Measurements from ENCODE around the gene KRTAP5-3.
A peak's percentile ranks its signal among the peaks of the same experiment; 100 is the strongest.

KRTAP5-3 gene

GRCh38 chr11:1654388-1655167 is 46.3 kb upstream of the KRTAP5-3 start:
- Histone ChIP-seq H3K36me3 (ENCODE audit: low read depth) (no peaks in the 10 kb centered on the region), H3K4me3 (ENCODE audit: severe bottlenecking) (no peak overlapping the region), H3K9me3 (ENCODE audit: severe bottlenecking) (no peaks in the 10 kb centered on the region), H3K27me3 (ENCODE audit: insufficient read depth, poor library complexity, severe bottlenecking) (no peaks in the 10 kb centered on the region), H3K4me1 (ENCODE audit: insufficient read depth, poor library complexity, severe bottlenecking) (peaks cover 6% of the 10 kb centered on the region), H3K27ac (ENCODE audit: poor library complexity, severe bottlenecking) (no peak overlapping the region)
- ATAC-seq (ENCODE audit: low read depth) (no peak), DNase-seq (ENCODE audit: low spot score) (no peak)
- no peak for TF ChIP-seq CTCF (IDR thresholded peaks at IDR 0.05; ENCODE audit: poor library complexity, severe bottlenecking)

- no peak for DNase-seq (ENCODE audit: low spot score)
- ATAC-seq (ENCODE audit: low read depth): no peak
Observed at GRCh38 chr11:1653541-1654387, 45.5 kb upstream of the KRTAP5-3 start.

GRCh38 chr11:1652771-1653540 is 44.7 kb upstream of the KRTAP5-3 start:
- Histone ChIP-seq H3K27me3 (ENCODE audit: insufficient read depth, poor library complexity, severe bottlenecking) (no peaks in the 10 kb centered on the region), H3K27ac (ENCODE audit: poor library complexity, severe bottlenecking) (no peak overlapping the region), H3K9me3 (ENCODE audit: severe bottlenecking) (no peaks in the 10 kb centered on the region), H3K4me1 (ENCODE audit: insufficient read depth, poor library complexity, severe bottlenecking) (peaks cover 6% of the 10 kb centered on the region), H3K36me3 (ENCODE audit: low read depth) (no peaks in the 10 kb centered on the region), H3K4me3 (ENCODE audit: severe bottlenecking) (no peak overlapping the region)
- peak; percentile 90 for TF ChIP-seq CTCF (IDR thresholded peaks at IDR 0.05; ENCODE audit: poor library complexity, severe bottlenecking)
- no peak for DNase-seq (ENCODE audit: low spot score)
- ATAC-seq (ENCODE audit: low read depth): peak; percentile 81

More at GRCh38 chr11:1653541-1654387, 45.5 kb upstream of the KRTAP5-3 start:
- Histone ChIP-seq H3K36me3 (ENCODE audit: low read depth) (no peaks in the 10 kb centered on the region), H3K27ac (ENCODE audit: poor library complexity, severe bottlenecking) (no peak overlapping the region), H3K4me3 (ENCODE audit: severe bottlenecking) (no peak overlapping the region), H3K9me3 (ENCODE audit: severe bottlenecking) (no peaks in the 10 kb centered on the region), H3K27me3 (ENCODE audit: insufficient read depth, poor library complexity, severe bottlenecking) (no peaks in the 10 kb centered on the region), H3K4me1 (ENCODE audit: insufficient read depth, poor library complexity, severe bottlenecking) (peaks cover 6% of the 10 kb centered on the region)
- no peak for TF ChIP-seq CTCF (IDR thresholded peaks at IDR 0.05; ENCODE audit: poor library complexity, severe bottlenecking)

GRCh38 chr11:1652442-1652770 is 44.1 kb upstream of the KRTAP5-3 start:
- DNase-seq (ENCODE audit: low spot score): no peak
- H3K9me3 ChIP-seq (ENCODE audit: severe bottlenecking): no peaks in the 10 kb centered on the region
- H3K27ac ChIP-seq (ENCODE audit: poor library complexity, severe bottlenecking): no peak overlapping the region
- H3K4me1 ChIP-seq (ENCODE audit: insufficient read depth, poor library complexity, severe bottlenecking): peaks cover 6% of the 10 kb centered on the region
- no peaks in the 10 kb centered on the region for H3K27me3 ChIP-seq (ENCODE audit: insufficient read depth, poor library complexity, severe bottlenecking)
- TF ChIP-seq CTCF (IDR thresholded peaks at IDR 0.05; ENCODE audit: poor library complexity, severe bottlenecking): no peak
- H3K4me3 ChIP-seq (ENCODE audit: severe bottlenecking): no peak overlapping the region
- H3K36me3 ChIP-seq (ENCODE audit: low read depth): no peaks in the 10 kb centered on the region
- ATAC-seq (ENCODE audit: low read depth): no peak
